K562 (cell line): Measurements from ENCODE around the gene EXOSC1. TPM values are rescaled to one million over a fixed set of nuclear protein-coding genes. Genes with fewer than 3 reads are reported as not detected.

ENCODE experiments used
- ATAC-seq: fragments of 200-7000 bp; cut with Tn5 transposase; 3 replicates; pipeline ENCODE4 v1.9.1; 2020; ENCODE audit warnings: moderate library complexity
- BruUV-seq: library from RNA; stranded (reverse); fragments of 400-500 nt; replicated peaks from 2 replicates; lab custom pipeline; 2021; lab: Mats Ljungman, UMichigan
- CTCF ChIA-PET: fragments of 300-600 bp; formaldehyde crosslinking; extraction: SDS; loops from one replicate; lab custom pipeline; 2021; ENCODE audit warnings: low intra/inter-chr PET ratio; lab: Yijun Ruan, JAX
- POLR2A ChIA-PET: fragments of 300-600, 350-650 bp; sonication (Branson Sonifier 250); formaldehyde crosslinking; extraction: SDS; loops from one replicate; lab custom pipeline; 2021; ENCODE audit warnings: antibody characterized with exemption, inconsistent platforms; lab: Yijun Ruan, JAX
- DNase-seq, 4 experiments: peaks; one replicate each; pipeline versions ENCODE4 v3.0.0 to v3.0.0-alpha.2; 2011 to 2018; ENCODE audit warnings: low spot score in 3 of 4, mixed read lengths in 3 of 4; ENCODE audit errors: extremely low read depth in 1 of 4
- FAIRE-seq: peaks from 2 replicates; lab custom pipeline; 2011; peaks lifted over from hg19 to GRCh38; lab: Jason Lieb, UNC
- H2AFZ ChIP-seq: 2 replicates; pipeline ENCODE4 v1.6.0; 2011; ENCODE audit warnings: low read depth, low read length, control low read depth, inconsistent platforms
- H3K27ac ChIP-seq: fragments of 200-600 bp; 3 replicates; pipeline ENCODE4 v1.8.0; 2011; ENCODE audit warnings: low read depth, mild to moderate bottlenecking, control low read depth, inconsistent platforms, low read length, moderate library complexity, mixed read lengths; ENCODE audit errors: extremely low read depth
- H3K27me3 ChIP-seq, 2 experiments: fragments of 300-600 bp in 1 of 2; 2 replicates in 1 of 2; 3 replicates in 1 of 2; pipeline versions ENCODE4 v1.6.0 to v1.8.0; 2011; ENCODE audit warnings: inconsistent platforms in 2 of 2, low read length in 2 of 2, mild to moderate bottlenecking in 1 of 2, mixed read lengths in 1 of 2, moderate library complexity in 1 of 2; ENCODE audit not compliant: control insufficient read depth in 2 of 2, insufficient read depth in 2 of 2
- H3K36me3 ChIP-seq: fragments of 300-600 bp; 3 replicates; pipeline ENCODE4 v1.8.0; 2011; ENCODE audit warnings: mild to moderate bottlenecking, low read length, inconsistent platforms; ENCODE audit not compliant: control insufficient read depth, insufficient read depth
- H3K4me1 ChIP-seq, 2 experiments: fragments of 200-600 bp in 1 of 2; replicated peaks in 1 of 2; 2 replicates in 1 of 2; 3 replicates in 1 of 2; pipeline versions ENCODE4 v1.5.1 to v1.8.0; 2011; ENCODE audit warnings: inconsistent platforms in 2 of 2, low read length in 2 of 2, mild to moderate bottlenecking in 1 of 2, mixed read lengths in 1 of 2, moderate library complexity in 1 of 2; ENCODE audit not compliant: control insufficient read depth in 2 of 2, insufficient read depth in 2 of 2
- H3K4me2 ChIP-seq: 2 replicates; pipeline ENCODE4 v1.6.1; 2011; ENCODE audit warnings: low read length, control low read depth, inconsistent platforms, mixed read lengths; ENCODE audit not compliant: insufficient read depth
- H3K4me3 ChIP-seq: fragments of 200-600 bp; sonication (generic), shearing (Covaris generic); 2 replicates; pipeline ENCODE4 v1.5.1; 2016; ENCODE audit warnings: control low read depth, inconsistent platforms
- H3K79me2 ChIP-seq: fragments of 200-600 bp; 3 replicates; pipeline ENCODE4 v1.8.0; 2011; ENCODE audit warnings: low read length, inconsistent platforms; ENCODE audit not compliant: control insufficient read depth, insufficient read depth
- H3K9ac ChIP-seq, 2 experiments: 2 replicates each; pipeline versions ENCODE4 v1.6.0 to v1.6.1; 2011; ENCODE audit warnings: low read depth in 2 of 2, low read length in 2 of 2, control low read depth in 1 of 2, inconsistent platforms in 1 of 2, mild to moderate bottlenecking in 1 of 2, mixed read lengths in 1 of 2; ENCODE audit not compliant: insufficient read depth in 1 of 2
- H3K9me1 ChIP-seq: one replicate; pipeline ENCODE4 v1.6.0; 2011; ENCODE audit warnings: inconsistent platforms, mild to moderate bottlenecking, low read length, moderate library complexity; ENCODE audit not compliant: control insufficient read depth, insufficient read depth
- H3K9me3 ChIP-seq: replicated peaks from 2 replicates; pipeline ENCODE4 v1.5.1; 2011; ENCODE audit warnings: low read depth, low read length, inconsistent platforms; ENCODE audit not compliant: control insufficient read depth, insufficient read depth
- H4K20me1 ChIP-seq: replicated peaks from 2 replicates; pipeline ENCODE4 v1.6.1; 2011; ENCODE audit warnings: low read length, inconsistent platforms, mixed read lengths; ENCODE audit not compliant: control insufficient read depth, insufficient read depth
- ARNT ChIP-seq, 2 experiments: fragments of 450-650 bp; IDR thresholded peaks; 2 replicates each; pipeline ENCODE4 v1.6.1; 2016; ENCODE audit warnings: mild to moderate bottlenecking in 1 of 2
- ATF3 ChIP-seq, 2 experiments: fragments of 450-650 bp in 1 of 2; sonication (generic) in 1 of 2; formaldehyde crosslinking in 1 of 2; IDR thresholded peaks in 1 of 2; conservative IDR thresholded peaks in 1 of 2; 2 replicates each; pipeline versions ENCODE4 v1.6.1 to v1.8.1; 2016 to 2023; ENCODE audit warnings: mild to moderate bottlenecking in 2 of 2, moderate library complexity in 2 of 2, inconsistent platforms in 1 of 2, missing genetic modification reagents in 1 of 2
- BRF2 ChIP-seq: IDR thresholded peaks from 3 replicates; pipeline ENCODE4 v1.6.1; 2011; ENCODE audit warnings: borderline replicate concordance, mild to moderate bottlenecking; ENCODE audit not compliant: insufficient read length, insufficient read depth
- CHCHD3 ChIP-seq: fragments of 250-450 bp; sonication (Bioruptor Pico); IDR thresholded peaks from 2 replicates; pipeline ENCODE4 v2.1.2; 2022; ENCODE audit warnings: mild to moderate bottlenecking
- CREM ChIP-seq: IDR thresholded peaks from 2 replicates; pipeline ENCODE4 v1.6.1; 2014; ENCODE audit warnings: antibody characterized with exemption, low read depth
- HMG20A ChIP-seq: fragments of 450-650 bp; formaldehyde crosslinking; conservative IDR thresholded peaks from 2 replicates; pipeline ENCODE4 v1.4.0; 2020; ENCODE audit warnings: mild to moderate bottlenecking, mixed read lengths
- MIER1 ChIP-seq: fragments of 450-650 bp; IDR thresholded peaks from 2 replicates; pipeline ENCODE4 v1.6.1; 2016; ENCODE audit warnings: antibody characterized with exemption, mild to moderate bottlenecking, low read depth
- PHB2 ChIP-seq: fragments of 450-650 bp; IDR thresholded peaks from 2 replicates; pipeline ENCODE4 v1.6.1; 2017; ENCODE audit warnings: low read depth
- SMARCB1 ChIP-seq: IDR thresholded peaks from 2 replicates; pipeline ENCODE4 v1.6.1; 2011; ENCODE audit warnings: improper control_type of control experiment, low read depth; ENCODE audit not compliant: insufficient read length
- SNIP1 ChIP-seq: fragments of 450-650 bp; IDR thresholded peaks from 2 replicates; pipeline ENCODE4 v1.7.1; 2017; ENCODE audit warnings: low read depth, mild to moderate bottlenecking
- YBX1 ChIP-seq: fragments of 450-650 bp; IDR thresholded peaks from 2 replicates; pipeline ENCODE4 v1.7.1; 2016; ENCODE audit warnings: mild to moderate bottlenecking
- ZFP36 ChIP-seq: fragments of 150-350 bp; IDR thresholded peaks from 2 replicates; pipeline ENCODE4 v1.6.1; 2018; ENCODE audit warnings: low read length, low read depth; ENCODE audit not compliant: partially characterized antibody
- ZNF609 ChIP-seq: sonication (generic); formaldehyde crosslinking; IDR thresholded peaks from 2 replicates; pipeline ENCODE4 v1.8.1; 2023; ENCODE audit warnings: missing genetic modification reagents, mild to moderate bottlenecking, borderline replicate concordance
- WGBS: fragments of 100-300 bp; shearing (Covaris generic); methylation state at CpG from one replicate; pipeline ENCODE4 v1.1.6; 2016; ENCODE audit warnings: low coverage, mixed read lengths; ENCODE audit not compliant: insufficient coverage; ENCODE audit errors: missing lambda C conversion rate; 5-methylcytosine and 5-hydroxymethylcytosine counted together
- in situ Hi-C: fragments of 300-500 bp; cut with MboI; formaldehyde crosslinking; loops from 4 replicates; pipeline ENCODE4 v1.15.0; 2018; ENCODE audit warnings: inconsistent platforms, mixed read lengths
- intact Hi-C: fragments of 100-400 bp; cut with micrococcal nuclease; formaldehyde crosslinking; loops from 2 replicates; pipeline ENCODE4 v1.14.2; 2022
- polyA plus RNA-seq, 8 experiments: library from polyadenylated mRNA; depleted of rRNA in 4 of 8; stranded (reverse) in 5 of 8; unstranded in 3 of 8; fragments of >200 nt; fragmentation: Nextera tagmentation in 2 of 8; fragmentation: Illumina TruSeq in 1 of 8; extraction: Ambion mirVana in 2 of 8; extraction: Trizol in 1 of 8; gene quantifications; 2 replicates each; pipeline versions ENCODE4 v1.2.1 to v1.2.3, GENCODE V29; 2011 to 2014; ENCODE audit warnings: inconsistent platforms in 1 of 8, missing spikeins in 1 of 8
- total RNA-seq, 7 experiments: library from RNA; depleted of rRNA in 6 of 7; stranded (reverse); fragments of >200 nt in 6 of 7; fragmentation: Illumina TruSeq in 2 of 7; extraction: Trizol in 2 of 7; gene quantifications; 2 replicates each; pipeline versions ENCODE4 v1.2.1 to v1.2.3, GENCODE V29; 2011 to 2021; ENCODE audit warnings: low replicate concordance in 1 of 7

Gene EXOSC1
- total and polyA plus RNA-seq, 9 of the 15 experiments (the other 6 are each of a cell fraction or from before 2014, with no cell fraction given) = 44.3 to 117 (median 67.0) TPM

- TF ChIP-seq ZFP36 (no peak), CHCHD3 (no peak), SNIP1 (no peak)
These were observed 52.7 kb downstream of the EXOSC1 start (continued) for GRCh38 chr10:97393034-97393573.

GRCh38 chr10:97390091-97390490, 55.7 kb downstream of the EXOSC1 start:
- H3K27me3 ChIP-seq = no peaks in the 10 kb centered on the region
- H3K36me3 ChIP-seq = peaks cover 70% of the 10 kb centered on the region; the same call in 2 of the 3 replicates
- no peak for FAIRE-seq
- WGBS = 93% methylated on average over 5 of the region's 5 CpGs
- peaks cover 0 to 7% of the 10 kb centered on the region in 2 experiments; a peak in 3 of 5 replicates for H3K4me1 ChIP-seq
- CTCF ChIA-PET = no interaction called here
- H3K9me3 ChIP-seq = no peaks in the 10 kb centered on the region
- no peak for DNase-seq
- no peak overlapping the region for H3K4me2 ChIP-seq
- no peak overlapping the region for H2AFZ ChIP-seq
- H3K9me1 ChIP-seq = no peaks in the 10 kb centered on the region
- ATAC-seq = no peak
- H4K20me1 ChIP-seq = no peaks in the 10 kb centered on the region
- H3K79me2 ChIP-seq = no peaks in the 10 kb centered on the region
- no peak overlapping the region for H3K27ac ChIP-seq
- no peak overlapping the region for H3K9ac ChIP-seq
- POLR2A ChIA-PET = no interaction called here
- intact Hi-C loops = no loop called here
- in situ Hi-C loops = no loop called here
- H3K4me3 ChIP-seq = no peak overlapping the region
- BruUV-seq = no TSS peak
- TF ChIP-seq ATF3 (IDR thresholded peaks at IDR 0.05) (no peak), ATF3 (CRISPR knock-in tag; conservative IDR thresholded peaks at IDR 0.05) (no peak), BRF2 (no peak), ZNF609 (no peak), SMARCB1 (no peak), PHB2 (no peak), YBX1 (no peak), HMG20A (CRISPR knock-in tag) (no peak), MIER1 (no peak), CREM (no peak), ARNT (IDR thresholded peaks at IDR 0.05) (no peak)
